HepG2 (cell line): Measurements from ENCODE around the gene IGFBP5. TPM values are rescaled to one million over a fixed set of nuclear protein-coding genes. Genes with fewer than 3 reads are reported as not detected.

ENCODE experiments used
- CBX2 ChIP-seq, 2 experiments: fragments of 200-600 bp in 1 of 2; sonication (generic); formaldehyde crosslinking in 1 of 2; IDR thresholded peaks; 2 replicates each; pipeline versions ENCODE4 v1.7.0 to v1.8.1; 2018 to 2022; ENCODE audit warnings: low read depth in 2 of 2, low read length in 1 of 2, mild to moderate bottlenecking in 1 of 2, missing genetic modification reagents in 1 of 2
- CBX5 ChIP-seq: sonication (generic); formaldehyde crosslinking; IDR thresholded peaks from 2 replicates; pipeline ENCODE4 v1.4.0; 2020; ENCODE audit warnings: missing genetic modification reagents, borderline replicate concordance
- CEBPZ ChIP-seq: IDR thresholded peaks from 2 replicates; pipeline ENCODE4 v1.6.1; 2012; ENCODE audit warnings: low read length, improper control_type of control experiment
- CREB3 ChIP-seq: sonication (generic); formaldehyde crosslinking; IDR thresholded peaks from 2 replicates; pipeline ENCODE4 v1.5.0; 2020; ENCODE audit warnings: missing genetic modification reagents
- FOXM1 ChIP-seq: sonication (generic); formaldehyde crosslinking; IDR thresholded peaks from 2 replicates; pipeline ENCODE4 v1.5.0; 2020; ENCODE audit warnings: missing genetic modification reagents
- KLF11 ChIP-seq: IDR thresholded peaks from 2 replicates; pipeline ENCODE4 v1.6.1; 2016; ENCODE audit warnings: missing compliant biosample characterization
- MYNN ChIP-seq: sonication (generic); formaldehyde crosslinking; IDR thresholded peaks from 2 replicates; pipeline ENCODE4 v1.4.0; 2020; ENCODE audit warnings: mild to moderate bottlenecking, low read depth, missing genetic modification reagents
- NR0B2 ChIP-seq: sonication (generic); formaldehyde crosslinking; IDR thresholded peaks from 2 replicates; pipeline ENCODE4 v1.4.0; 2020; ENCODE audit warnings: mild to moderate bottlenecking, missing genetic modification reagents
- SP140L ChIP-seq: sonication (generic); formaldehyde crosslinking; IDR thresholded peaks from 2 replicates; pipeline ENCODE4 v1.4.0; 2020; ENCODE audit warnings: missing genetic modification reagents, borderline replicate concordance
- STAG1 ChIP-seq: sonication (generic); formaldehyde crosslinking; IDR thresholded peaks from 2 replicates; pipeline ENCODE4 v1.4.0; 2020; ENCODE audit warnings: missing genetic modification reagents
- TARDBP ChIP-seq: sonication (generic); formaldehyde crosslinking; IDR thresholded peaks from 2 replicates; pipeline ENCODE4 v1.8.0; 2022; ENCODE audit warnings: mild to moderate bottlenecking, missing genetic modification reagents
- TCF7 ChIP-seq: sonication (generic); IDR thresholded peaks from 2 replicates; pipeline ENCODE4 v1.6.1; 2016; ENCODE audit warnings: antibody characterized with exemption, low read depth
- TEAD2 ChIP-seq: sonication (generic); formaldehyde crosslinking; IDR thresholded peaks from 2 replicates; pipeline ENCODE4 v1.9.0; 2021; ENCODE audit warnings: missing genetic modification reagents
- TERF1 ChIP-seq: sonication (generic); formaldehyde crosslinking; IDR thresholded peaks from 2 replicates; pipeline ENCODE4 v1.8.0; 2022; ENCODE audit warnings: mild to moderate bottlenecking, missing genetic modification reagents, moderate library complexity
- TRAFD1 ChIP-seq: sonication (generic); formaldehyde crosslinking; IDR thresholded peaks from 2 replicates; pipeline ENCODE4 v1.5.1; 2020; ENCODE audit warnings: missing genetic modification reagents, mild to moderate bottlenecking, borderline replicate concordance
- ZBTB26 ChIP-seq: IDR thresholded peaks from 2 replicates; pipeline ENCODE4 v1.6.1; 2016; ENCODE audit warnings: missing compliant biosample characterization, missing genetic modification reagents, borderline replicate concordance
- ZBTB8A ChIP-seq: sonication (generic); formaldehyde crosslinking; IDR thresholded peaks from 2 replicates; pipeline ENCODE4 v1.4.0; 2020; ENCODE audit warnings: mild to moderate bottlenecking, low read depth, missing genetic modification reagents, borderline replicate concordance
- ZEB1 ChIP-seq: IDR thresholded peaks from 2 replicates; pipeline ENCODE4 v1.6.1; 2012; ENCODE audit warnings: mild to moderate bottlenecking, low read depth, inconsistent platforms; ENCODE audit not compliant: insufficient replicate concordance
- ZFP36L1 ChIP-seq: sonication (generic); formaldehyde crosslinking; IDR thresholded peaks from 2 replicates; pipeline ENCODE4 v1.8.0; 2022; ENCODE audit warnings: mild to moderate bottlenecking, missing genetic modification reagents, moderate library complexity
- ZNF296 ChIP-seq: sonication (generic); formaldehyde crosslinking; conservative IDR thresholded peaks from 2 replicates; pipeline ENCODE4 v1.5.0; 2020; ENCODE audit warnings: mild to moderate bottlenecking, missing genetic modification reagents
- ZNF605 ChIP-seq: sonication (generic); formaldehyde crosslinking; IDR thresholded peaks from 2 replicates; pipeline ENCODE4 v1.8.0; 2022; ENCODE audit warnings: mild to moderate bottlenecking, missing genetic modification reagents
- polyA plus RNA-seq, 8 experiments: library from polyadenylated mRNA; depleted of rRNA in 3 of 8; stranded (reverse) in 7 of 8; unstranded in 1 of 8; fragments of >200 nt; fragmentation: Illumina TruSeq in 4 of 8; extraction: Trizol in 4 of 8; gene quantifications; 2 replicates each; pipeline versions ENCODE4 v1.2.1 to v1.2.3, GENCODE V29; 2011 to 2016; ENCODE audit warnings: low read depth in 4 of 8, missing spikeins in 1 of 8, mixed read lengths in 1 of 8; ENCODE audit not compliant: insufficient read depth in 1 of 8
- total RNA-seq, 5 experiments: library from RNA; depleted of rRNA; stranded (reverse); fragments of >200 nt; fragmentation: Illumina TruSeq; extraction: Trizol; gene quantifications; 2 replicates each; pipeline ENCODE4 v1.2.3, GENCODE V29; 2016; ENCODE audit warnings: low read depth in 1 of 5

Gene IGFBP5
- total and polyA plus RNA-seq, 2 of the 13 experiments (the other 11 are each of a cell fraction or from before 2014, with no cell fraction given) = 0.15 TPM; not detected in 1

GRCh38 chr2:216661639-216662375 lies 33.5 kb downstream of the IGFBP5 start (continued):
- TF ChIP-seq TARDBP (CRISPR knock-in tag) (no peak), TERF1 (no peak), ZBTB8A (CRISPR knock-in tag) (no peak), KLF11 (CRISPR knock-in tag) (no peak), ZBTB26 (CRISPR knock-in tag) (no peak), ZFP36L1 (CRISPR knock-in tag) (no peak), SP140L (no peak), CBX5 (CRISPR knock-in tag) (no peak), TEAD2 (CRISPR knock-in tag) (no peak), CBX2 (IDR thresholded peaks at IDR 0.05; ENCODE audit: low read depth, low read length) (no peak), CBX2 (CRISPR knock-in tag; IDR thresholded peaks at IDR 0.05; ENCODE audit: low read depth) (no peak), MYNN (CRISPR knock-in tag) (no peak), CEBPZ (no peak), NR0B2 (CRISPR knock-in tag) (no peak), ZEB1 (no peak), STAG1 (CRISPR knock-in tag) (peak; percentile 83), CREB3 (no peak), ZNF296 (no peak), TRAFD1 (CRISPR knock-in tag) (no peak), FOXM1 (CRISPR knock-in tag) (no peak), ZNF605 (CRISPR knock-in tag) (no peak), TCF7 (no peak)
